OCI-LY7 (cell line): ENCODE data around the gene AMPH. TPM values are rescaled to one million over a fixed set of nuclear protein-coding genes. Genes with fewer than 3 reads are reported as not detected.
A peak's percentile ranks its signal among the peaks of the same experiment; 100 is the strongest.
"Not testable (repeated sequence)": the region's sequence is repeated elsewhere in the genome, so short reads cannot be mapped to it uniquely, and the experiment has no call there.

Source experiments
- BruUV-seq: library from RNA; stranded (reverse); fragments of 400-500 nt; replicated peaks from 2 replicates; lab custom pipeline; 2021; lab: Mats Ljungman, UMichigan
- CTCF ChIA-PET: fragments of 300-600 bp; sonication (Branson Sonifier 250); formaldehyde crosslinking; loops from one replicate; lab custom pipeline; 2022; ENCODE audit warnings: antibody characterized with exemption; ENCODE audit not compliant: unreplicated experiment; lab: Charles Lee
- POLR2A ChIA-PET: fragments of 300-600 bp; sonication (Branson Sonifier 250); formaldehyde crosslinking; loops from one replicate; lab custom pipeline; 2022; ENCODE audit warnings: antibody characterized with exemption; lab: Charles Lee
- DNase-seq: peaks from one replicate; pipeline ENCODE4 v3.0.0-alpha.2; 2015; ENCODE audit warnings: low spot score
- H2AFZ ChIP-seq: fragments of 200-600 bp; sonication (generic), shearing (Covaris generic); 2 replicates; pipeline ENCODE4 v1.6.1; 2014; ENCODE audit warnings: mild to moderate bottlenecking, antibody characterized with exemption, low read length, moderate library complexity
- H3K27ac ChIP-seq: fragments of 200-600 bp; sonication (generic); 2 replicates; pipeline ENCODE4 v1.5.1; 2014; ENCODE audit warnings: mixed run types, low read depth, mild to moderate bottlenecking, moderate library complexity, low read length, inconsistent platforms; ENCODE audit not compliant: poor library complexity, severe bottlenecking
- H3K36me3 ChIP-seq: fragments of 200-600 bp; sonication (generic); 2 replicates; pipeline ENCODE4 v1.6.1; 2014; ENCODE audit warnings: mild to moderate bottlenecking, antibody characterized with exemption, low read length, moderate library complexity, mixed read lengths; ENCODE audit not compliant: insufficient read depth
- H3K4me1 ChIP-seq: fragments of 200-600 bp; sonication (generic); 2 replicates; pipeline ENCODE4 v1.5.1; 2014; ENCODE audit warnings: mild to moderate bottlenecking, low read length; ENCODE audit not compliant: insufficient read depth, poor library complexity, severe bottlenecking
- H3K4me2 ChIP-seq: fragments of 200-600 bp; sonication (generic); 2 replicates; pipeline ENCODE4 v1.6.1; 2014; ENCODE audit warnings: mild to moderate bottlenecking, low read length
- H3K4me3 ChIP-seq: fragments of 200-600 bp; sonication (generic); 2 replicates; pipeline ENCODE4 v1.5.1; 2014; ENCODE audit warnings: mild to moderate bottlenecking, low read depth, low read length; ENCODE audit not compliant: poor library complexity, severe bottlenecking
- H3K79me2 ChIP-seq: fragments of 200-600 bp; sonication (generic); 2 replicates; pipeline ENCODE4 v1.6.1; 2016; ENCODE audit warnings: low read depth, mild to moderate bottlenecking, low read length, moderate library complexity, mixed read lengths; ENCODE audit not compliant: insufficient read depth
- H3K9me2 ChIP-seq: fragments of 200-600 bp; sonication (generic); 2 replicates; pipeline ENCODE4 v1.6.1; 2016; ENCODE audit warnings: mild to moderate bottlenecking, low read length, mixed read lengths; ENCODE audit not compliant: insufficient read depth
- H3K9me3 ChIP-seq: fragments of 200-600 bp; sonication (generic); 2 replicates; pipeline ENCODE4 v1.6.1; 2014; ENCODE audit warnings: mild to moderate bottlenecking, mixed run types, low read length, mixed read lengths
- H4K20me1 ChIP-seq: fragments of 200-600 bp; sonication (generic); 2 replicates; pipeline ENCODE4 v1.6.1; 2014; ENCODE audit warnings: mild to moderate bottlenecking, antibody characterized with exemption, low read length, moderate library complexity, mixed read lengths; ENCODE audit not compliant: insufficient read depth
- CTCF ChIP-seq: fragments of 200-600 bp; sonication (generic); conservative IDR thresholded peaks from 2 replicates; pipeline ENCODE4 v1.5.1; 2014; ENCODE audit warnings: mild to moderate bottlenecking, antibody characterized with exemption, low read length, moderate library complexity, mixed read lengths
- EZH2phosphoT487 ChIP-seq: fragments of 200-600 bp; sonication (generic); IDR thresholded peaks from 2 replicates; pipeline ENCODE4 v1.6.1; 2018; ENCODE audit warnings: low read depth, borderline replicate concordance, mild to moderate bottlenecking, mixed run types, antibody characterized with exemption, low read length, moderate library complexity, mixed read lengths
- intact Hi-C: fragments of 100-400 bp; cut with micrococcal nuclease; formaldehyde crosslinking; loops from one replicate; pipeline ENCODE4 v1.10.0; 2022; ENCODE audit not compliant: unreplicated experiment
- total RNA-seq, 2 experiments: library from RNA; depleted of rRNA in 1 of 2; stranded (reverse); fragments of >200 nt in 1 of 2; shearing (Covaris generic) in 1 of 2; gene quantifications; 2 replicates each; pipeline ENCODE4 v1.2.3, GENCODE V29; 2014 to 2022

Gene AMPH
- total RNA-seq, 2 experiments from 2014 or later = not detected

DNA sequence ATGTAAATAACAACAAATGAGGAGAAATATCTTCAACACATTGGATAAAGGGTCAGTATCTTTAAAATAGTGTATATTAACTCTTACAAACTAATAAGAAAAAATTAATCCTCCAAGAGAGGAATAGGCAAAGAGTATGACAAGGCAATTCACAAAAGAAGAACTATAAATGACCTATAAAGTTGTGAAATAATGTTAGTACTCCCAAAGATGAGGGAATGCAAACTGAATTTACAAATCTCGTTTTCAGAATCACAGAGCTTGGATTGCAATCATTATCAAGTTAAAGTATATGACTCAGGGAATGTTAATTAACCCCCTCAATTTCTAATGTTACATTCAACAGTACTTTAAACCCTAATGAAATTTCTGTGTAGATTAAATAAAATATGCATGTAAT is 270.4 kb downstream of the AMPH start:
- TF ChIP-seq CTCF = no peak
- no peak for TF ChIP-seq EZH2phosphoT487
- POLR2A ChIA-PET = interaction anchor here (1.0 kb wide), 1 partner anchor 164 kb away, joined by 3 read pairs; no protein-coding TSS in a partner anchor
- Histone ChIP-seq H3K79me2 (peaks cover 13% of the 10 kb centered on the region; the same call in 1 of the 2 replicates), H2AFZ (no peak overlapping the region), H3K9me2 (no peaks in the 10 kb centered on the region), H3K4me1 (peaks cover 54% of the 10 kb centered on the region), H3K4me2 (peak overlapping the region; percentile 71), H3K36me3 (no peaks in the 10 kb centered on the region), H3K27ac (no peak overlapping the region), H3K4me3 (peak overlapping the region; percentile 66), H3K9me3 (no peaks in the 10 kb centered on the region), H4K20me1 (no peaks in the 10 kb centered on the region)
- DNase-seq = no peak
- CTCF ChIA-PET = interaction anchor here (1.0 kb wide), 1 partner anchor 30 kb away, joined by 4 read pairs; no protein-coding TSS in a partner anchor
- intact Hi-C loops = no loop called here
- no TSS peak for BruUV-seq

DNA sequence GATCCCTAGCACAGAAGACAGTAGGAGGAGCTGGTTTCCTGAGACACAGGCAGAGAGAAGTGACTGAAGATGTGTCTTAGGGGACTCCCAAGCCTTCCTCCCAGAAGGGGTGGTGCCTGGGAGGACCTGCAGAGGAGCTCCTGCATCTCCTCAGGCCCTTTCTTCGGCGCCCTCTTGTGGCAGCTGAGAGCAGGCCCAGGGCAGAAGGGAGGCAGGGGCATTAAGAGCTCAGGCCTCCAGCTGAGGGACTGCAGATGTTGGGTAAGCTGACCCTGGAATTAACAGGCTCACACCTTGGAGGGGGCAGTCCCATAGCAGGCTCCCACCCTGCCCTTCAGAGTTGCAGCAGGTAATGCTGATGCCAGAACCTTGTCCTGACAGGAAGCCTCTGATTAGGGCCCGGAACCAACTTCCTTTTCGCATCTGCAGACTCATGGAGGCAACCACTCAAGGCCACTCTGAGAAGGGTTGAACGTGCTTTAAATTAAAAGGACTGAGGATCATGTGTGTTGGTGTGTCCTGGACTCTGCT is 272.0 kb downstream of the AMPH start:
- H3K4me3 ChIP-seq = peak overlapping the region; percentile 66
- peak overlapping the region; percentile 71 for H3K4me2 ChIP-seq
- peak overlapping the region; percentile 52; the same call in 1 of the 2 replicates for H2AFZ ChIP-seq
- H3K79me2 ChIP-seq = peaks cover 13% of the 10 kb centered on the region; the same call in 1 of the 2 replicates
- H4K20me1 ChIP-seq, H3K9me3 ChIP-seq, intact Hi-C loops, H3K9me2 ChIP-seq, BruUV-seq, H3K36me3 ChIP-seq: not testable (repeated sequence)
- ChIA-PET CTCF (interaction anchor here (0.6 to 2.0 kb wide), 11 partner anchors 8 to 143 kb away, joined by 3 to 23 read pairs (median 5); no protein-coding TSS in a partner anchor), POLR2A (interaction anchor here (2.2 to 2.4 kb wide), 2 partner anchors 10 to 15 kb away, joined by 16 to 19 read pairs; no protein-coding TSS in a partner anchor)
- TF ChIP-seq CTCF = peak; percentile 72
- H3K27ac ChIP-seq = peak overlapping the region; percentile 73
- peaks cover 54% of the 10 kb centered on the region for H3K4me1 ChIP-seq
- DNase-seq = peak; percentile 74

DNA sequence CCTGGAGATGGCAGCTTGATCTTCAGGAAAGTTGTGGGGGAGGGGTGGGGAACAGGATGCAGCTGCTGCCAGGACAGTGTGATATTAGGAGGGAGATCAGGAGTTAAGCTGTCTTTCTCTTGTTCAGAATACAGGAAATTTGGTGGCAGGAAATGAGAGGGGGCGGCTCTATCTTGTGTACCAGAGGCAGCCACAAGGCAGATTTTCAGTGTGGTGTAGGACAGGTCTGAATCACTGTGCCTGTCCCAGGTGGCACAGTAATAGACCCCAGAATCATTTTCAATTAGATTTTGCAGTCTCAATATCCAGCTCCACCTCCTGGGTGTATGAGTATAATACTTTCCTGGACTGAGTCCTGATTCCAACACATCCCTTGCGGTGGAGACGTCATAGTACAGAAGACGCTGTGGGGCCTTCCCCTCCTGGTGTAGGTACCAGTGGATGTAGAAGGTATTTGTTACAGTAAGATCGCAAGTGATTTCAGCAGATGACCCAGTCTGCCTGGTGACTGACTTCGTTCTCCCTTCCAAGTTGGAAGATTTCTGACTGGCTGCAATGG is 272.8 kb downstream of the AMPH start:
- Histone ChIP-seq H3K4me3 (peak overlapping the region; percentile 55), H3K79me2 (peaks cover 13% of the 10 kb centered on the region; the same call in 1 of the 2 replicates), H2AFZ (peak overlapping the region; percentile 41; the same call in 1 of the 2 replicates), H3K27ac (peak overlapping the region; percentile 73), H3K4me2 (peak overlapping the region; percentile 71), H3K4me1 (peaks cover 62% of the 10 kb centered on the region)
- BruUV-seq, H3K36me3 ChIP-seq, H3K9me3 ChIP-seq, intact Hi-C loops, H4K20me1 ChIP-seq, H3K9me2 ChIP-seq: not testable (repeated sequence)
- POLR2A ChIA-PET = interaction anchor here (1.0 to 2.4 kb wide), 3 partner anchors 10 to 143 kb away, joined by 4 to 19 read pairs (median 16); no protein-coding TSS in a partner anchor
- CTCF ChIA-PET = interaction anchor here (0.5 to 2.0 kb wide), 12 partner anchors 9 to 142 kb away, joined by 3 to 23 read pairs (median 5); no protein-coding TSS in a partner anchor
- peak; percentile 54 for DNase-seq
